Right renal cortex interstitium (tissue), 3 donors: Measurements from ENCODE around the gene CDK5R1. TPM values are rescaled to one million over a fixed set of nuclear protein-coding genes. Genes with fewer than 3 reads are reported as not detected.
A peak's percentile ranks its signal among the peaks of the same experiment; 100 is the strongest.

Source experiments
- DNase-seq, 3 donors: peaks; one replicate each; pipeline ENCODE4 v3.0.0-alpha.2; 2013; ENCODE audit warnings: low read depth in 3 of 3, low spot score in 2 of 3
- polyA plus RNA-seq, 3 donors: library from polyadenylated mRNA; unstranded; fragments of 120-200 nt; gene quantifications; one replicate each; pipeline ENCODE4 v1.2.1, GENCODE V29; 2013; ENCODE audit not compliant: insufficient read length in 3 of 3

Gene CDK5R1
- polyA plus RNA-seq, 3 donors = 3.8 to 4.6 (median 4.3) TPM

- DNase-seq = no peak
Observed at GRCh38 chr17:32470405-32471167, 16.2 kb upstream of the CDK5R1 start.

GRCh38 chr17:32471652-32472051 is 15.1 kb upstream of the CDK5R1 start:
- DNase-seq = no peak

- DNase-seq = no peak
Observed at GRCh38 chr17:32475258-32475657, 11.5 kb upstream of the CDK5R1 start.

GRCh38 chr17:32477220-32477619 is 9.6 kb upstream of the CDK5R1 start:
- DNase-seq = no peak

GRCh38 chr17:32479074-32479617 is 7.6 kb upstream of the CDK5R1 start:
- DNase-seq = no peak

- DNase-seq = no peak
Observed at GRCh38 chr17:32481193-32481592, 5.6 kb upstream of the CDK5R1 start.

GRCh38 chr17:32482568-32483320 is 4.0 kb upstream of the CDK5R1 start:
- no peak for DNase-seq

- peak in 2 of 3 donors; percentile 71 for DNase-seq
Observed at GRCh38 chr17:32483451-32484019, 3.3 kb upstream of the CDK5R1 start.

- DNase-seq = no peak
Observed at GRCh38 chr17:32484041-32484461, 2.7 kb upstream of the CDK5R1 start.

GRCh38 chr17:32484628-32485027 is 2.2 kb upstream of the CDK5R1 start:
- DNase-seq = no peak

GRCh38 chr17:32485261-32486110 is 1.3 kb upstream of the CDK5R1 start:
- no peak for DNase-seq

- no peak for DNase-seq
Observed at GRCh38 chr17:32486111-32486700, 587 bp upstream of the CDK5R1 start.

- DNase-seq = no peak
Observed at GRCh38 chr17:32487473-32488176, 832 bp downstream of the CDK5R1 start.

GRCh38 chr17:32488177-32488542 is 1.4 kb downstream of the CDK5R1 start:
- no peak for DNase-seq

- no peak for DNase-seq
Observed at GRCh38 chr17:32488604-32489180, 1.9 kb downstream of the CDK5R1 start.

- no peak for DNase-seq
Observed at GRCh38 chr17:32489320-32490100, 2.7 kb downstream of the CDK5R1 start.

- DNase-seq = no peak
Observed at GRCh38 chr17:32490101-32490482, 3.3 kb downstream of the CDK5R1 start.
